Tibial nerve (tissue), 4 donors: ENCODE data around the gene B3GNT9.

Experiments
- EP300 ChIP-seq, 2 donors: sonication (generic); formaldehyde crosslinking; IDR thresholded peaks; one replicate each; pipeline ENCODE4 v1.6.1; 2017; ENCODE audit warnings: antibody characterized with exemption in 2 of 2, mild to moderate bottlenecking in 1 of 2
- TF ChIP-seq, protein P1 (sequence below), 5 experiments: fragments of 200-600 bp in 3 of 5; fragments of 450-650 bp in 2 of 5; sonication (generic) in 3 of 5; IDR thresholded peaks; one replicate each; pipeline ENCODE4 v1.5.1; 2016 to 2019; ENCODE audit warnings: antibody characterized with exemption in 5 of 5, mild to moderate bottlenecking in 3 of 5, moderate library complexity in 2 of 5

GRCh38 chr16:67142342-67142741, 8.5 kb downstream of the B3GNT9 start:
- no peak for TF ChIP-seq EP300 (IDR thresholded peaks at IDR 0.05)
- TF ChIP-seq, protein P1, sequence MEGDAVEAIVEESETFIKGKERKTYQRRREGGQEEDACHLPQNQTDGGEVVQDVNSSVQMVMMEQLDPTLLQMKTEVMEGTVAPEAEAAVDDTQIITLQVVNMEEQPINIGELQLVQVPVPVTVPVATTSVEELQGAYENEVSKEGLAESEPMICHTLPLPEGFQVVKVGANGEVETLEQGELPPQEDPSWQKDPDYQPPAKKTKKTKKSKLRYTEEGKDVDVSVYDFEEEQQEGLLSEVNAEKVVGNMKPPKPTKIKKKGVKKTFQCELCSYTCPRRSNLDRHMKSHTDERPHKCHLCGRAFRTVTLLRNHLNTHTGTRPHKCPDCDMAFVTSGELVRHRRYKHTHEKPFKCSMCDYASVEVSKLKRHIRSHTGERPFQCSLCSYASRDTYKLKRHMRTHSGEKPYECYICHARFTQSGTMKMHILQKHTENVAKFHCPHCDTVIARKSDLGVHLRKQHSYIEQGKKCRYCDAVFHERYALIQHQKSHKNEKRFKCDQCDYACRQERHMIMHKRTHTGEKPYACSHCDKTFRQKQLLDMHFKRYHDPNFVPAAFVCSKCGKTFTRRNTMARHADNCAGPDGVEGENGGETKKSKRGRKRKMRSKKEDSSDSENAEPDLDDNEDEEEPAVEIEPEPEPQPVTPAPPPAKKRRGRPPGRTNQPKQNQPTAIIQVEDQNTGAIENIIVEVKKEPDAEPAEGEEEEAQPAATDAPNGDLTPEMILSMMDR (IDR thresholded peaks at IDR 0.05) = no peak
